Kidney epithelial cell (primary cell): ENCODE measurements around the gene CSTF3. TPM values are rescaled to one million over a fixed set of nuclear protein-coding genes. Genes with fewer than 3 reads are reported as not detected.

Source experiments
- DNase-seq: peaks from one replicate; pipeline ENCODE4 v3.0.0-alpha.2; 2010; ENCODE audit warnings: low read depth
- H3K27me3 ChIP-seq: 2 replicates; pipeline ENCODE4 v1.6.0; 2011; ENCODE audit warnings: low read length; ENCODE audit not compliant: control insufficient read depth, insufficient read depth
- H3K36me3 ChIP-seq: 2 replicates; pipeline ENCODE4 v1.5.1; 2011; ENCODE audit warnings: low read length; ENCODE audit not compliant: control insufficient read depth, insufficient read depth
- H3K4me3 ChIP-seq: 2 replicates; pipeline ENCODE4 v1.5.1; 2011; ENCODE audit warnings: low read depth, mild to moderate bottlenecking, control low read depth, low read length
- CTCF ChIP-seq: IDR thresholded peaks from 2 replicates; pipeline ENCODE4 v1.5.1; 2011; ENCODE audit warnings: mild to moderate bottlenecking, moderate library complexity, low read length, control low read depth, inconsistent platforms; ENCODE audit not compliant: insufficient read depth, poor library complexity, severe bottlenecking
- total RNA-seq: library from RNA; depleted of rRNA; stranded (reverse); fragments of >200 nt; gene quantifications from 2 replicates; pipeline ENCODE4 v1.2.3, GENCODE V29; 2015

Gene CSTF3
- 21.1 and 22.2 TPM in 2 replicates for total RNA-seq

- peak; percentile 95 for DNase-seq
- no peaks in the 10 kb centered on the region for H3K27me3 ChIP-seq
- peak within 1 kb of the TSS; percentile 92 for H3K4me3 ChIP-seq
- H3K36me3 ChIP-seq: no peaks in the 10 kb centered on the region
- TF ChIP-seq CTCF: peak; percentile 21
Measured at GRCh38 chr11:33161120-33162005, at the start of gene CSTF3. CSTF3 (minus strand) TSS chr11:33161480; CDS start chr11:33161325, 155 bp downstream.

- no peak overlapping the region for H3K4me3 ChIP-seq
- H3K36me3 ChIP-seq: no peaks in the 10 kb centered on the region
- no peak for DNase-seq
- no peak for TF ChIP-seq CTCF
- no peaks in the 10 kb centered on the region for H3K27me3 ChIP-seq
Measured at GRCh38 chr11:33208150-33208549, 46.9 kb upstream of the CSTF3 start.

GRCh38 chr11:33207408-33207985, 46.2 kb upstream of the CSTF3 start:
- H3K36me3 ChIP-seq: no peaks in the 10 kb centered on the region
- no peak for TF ChIP-seq CTCF
- H3K27me3 ChIP-seq: no peaks in the 10 kb centered on the region
- no peak overlapping the region for H3K4me3 ChIP-seq
- DNase-seq: no peak

- TF ChIP-seq CTCF: no peak
- H3K36me3 ChIP-seq: no peaks in the 10 kb centered on the region
- H3K27me3 ChIP-seq: no peaks in the 10 kb centered on the region
- no peak overlapping the region for H3K4me3 ChIP-seq
- no peak for DNase-seq
Measured at GRCh38 chr11:33197915-33198727, 36.8 kb upstream of the CSTF3 start.

- no peaks in the 10 kb centered on the region for H3K27me3 ChIP-seq
- H3K4me3 ChIP-seq: no peak overlapping the region
- H3K36me3 ChIP-seq: no peaks in the 10 kb centered on the region
- TF ChIP-seq CTCF: no peak
- DNase-seq: no peak
Measured at GRCh38 chr11:33195462-33196173, 34.3 kb upstream of the CSTF3 start.
